Peyer's patch (tissue), 4 donors: ENCODE data around the gene UCMA.

Experiments
- CTCF ChIP-seq, 6 experiments: fragments of 450-650 bp in 4 of 6; fragments of 200-600 bp in 2 of 6; sonication (generic) in 1 of 6; IDR thresholded peaks; one replicate each; pipeline ENCODE4 v1.5.1; 2017 to 2019; ENCODE audit warnings: antibody characterized with exemption in 6 of 6, mild to moderate bottlenecking in 3 of 6, moderate library complexity in 1 of 6
- POLR2A ChIP-seq, 2 donors: fragments of 450-650 bp; IDR thresholded peaks; one replicate each; pipeline ENCODE4 v1.5.1; 2017; ENCODE audit warnings: antibody characterized with exemption in 2 of 2, mild to moderate bottlenecking in 2 of 2, moderate library complexity in 2 of 2

- TF ChIP-seq CTCF (IDR thresholded peaks at IDR 0.05), result no peak
- no peak for TF ChIP-seq POLR2A (IDR thresholded peaks at IDR 0.05)
Observed at GRCh38 chr10:13222151-13222550, 12.0 kb downstream of the UCMA start.
